Stimulated activated CD4-positive, alpha-beta T cell treated with anti-CD3 and anti-CD28 coated beads, Interleukin-4, amount 100 ng/mL, for 4 hours (primary cell): ENCODE results near the gene ALDH1A3.

Experiments
- DNase-seq, 2 experiments: peaks; one replicate each; pipeline ENCODE4 v3.0.0-alpha.2; 2020

Gene ALDH1A3

GRCh38 chr15:100926971-100927756 is 47.5 kb downstream of the ALDH1A3 start:
- no peak for DNase-seq

DNA sequence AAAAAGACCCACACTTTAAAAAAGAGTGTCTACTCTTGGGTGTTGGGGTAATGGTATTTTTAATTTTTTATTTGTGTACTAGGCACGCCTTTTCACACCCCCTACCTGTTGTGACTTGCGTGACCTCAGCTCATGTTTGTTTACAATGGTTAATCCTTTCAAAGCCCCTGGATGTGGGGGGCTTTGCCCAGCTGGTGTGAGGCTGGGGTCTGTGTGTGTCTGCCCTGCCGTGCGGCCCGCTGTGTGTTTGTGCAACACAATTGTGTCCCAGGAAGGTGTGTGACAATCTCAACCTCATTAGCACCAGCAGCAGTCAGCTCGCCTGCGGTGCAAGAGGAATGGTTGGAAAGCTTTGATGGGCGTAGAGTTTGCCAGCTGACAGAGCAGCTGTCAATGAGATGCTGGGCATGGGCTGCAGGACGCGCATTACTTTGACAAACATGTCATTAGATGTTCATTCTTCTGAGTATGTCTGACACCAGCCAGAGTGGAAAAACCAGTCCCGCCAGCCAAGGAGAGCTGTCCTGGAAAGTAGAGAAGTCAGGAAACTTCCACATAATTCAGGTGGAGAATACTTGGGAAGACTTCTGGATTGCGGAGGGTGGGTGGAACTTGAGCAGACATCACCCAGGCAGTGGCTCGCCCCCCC is 49.1 kb downstream of the ALDH1A3 start:
- no peak for DNase-seq

DNA sequence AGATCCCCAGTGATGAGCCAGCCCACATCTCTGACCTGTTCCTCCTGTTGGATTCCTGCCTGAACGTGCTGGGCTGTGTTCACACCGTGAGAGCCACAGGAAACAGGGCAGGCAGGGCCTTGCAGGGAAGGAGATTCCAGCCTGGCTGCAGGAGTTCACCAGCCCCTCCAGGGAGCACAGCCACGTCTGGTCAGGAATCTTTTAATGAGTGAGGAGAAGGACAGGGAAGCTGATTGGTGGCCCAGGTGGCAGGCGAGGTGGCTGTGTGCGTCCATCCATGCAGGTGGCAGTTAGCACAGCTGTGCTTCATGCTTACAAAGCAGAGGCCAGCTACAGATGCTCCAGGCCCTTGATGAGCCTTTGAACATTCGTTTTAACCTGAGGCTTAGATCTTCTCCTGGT is 50.0 kb downstream of the ALDH1A3 start:
- no peak for DNase-seq

DNA sequence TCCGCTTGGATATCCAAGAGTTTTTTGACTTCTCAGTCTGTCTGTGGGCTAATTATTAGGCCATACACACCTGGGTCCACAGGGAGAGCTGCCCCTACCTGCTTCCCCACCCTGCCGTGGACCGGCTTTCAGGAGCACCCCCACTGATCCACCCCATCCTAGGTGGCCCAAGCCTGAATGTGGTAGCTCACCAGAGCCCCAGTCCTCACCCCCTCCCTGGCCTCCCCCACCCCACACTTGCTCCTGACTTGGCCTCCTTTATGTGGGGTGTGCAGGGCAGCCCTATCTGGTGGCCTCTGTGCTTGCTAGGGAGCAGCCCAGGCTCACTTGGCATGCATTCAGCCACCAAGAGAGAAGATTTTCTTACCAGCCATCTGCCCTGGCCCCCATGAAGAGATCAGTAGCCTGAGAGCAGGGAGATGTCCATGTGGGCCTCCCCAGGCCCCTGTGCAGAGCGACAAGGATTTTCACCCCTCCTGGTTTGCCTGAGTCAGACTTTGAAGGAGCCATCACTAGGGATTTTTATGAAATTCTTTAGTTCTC is 50.7 kb downstream of the ALDH1A3 start:
- no peak for DNase-seq

DNA sequence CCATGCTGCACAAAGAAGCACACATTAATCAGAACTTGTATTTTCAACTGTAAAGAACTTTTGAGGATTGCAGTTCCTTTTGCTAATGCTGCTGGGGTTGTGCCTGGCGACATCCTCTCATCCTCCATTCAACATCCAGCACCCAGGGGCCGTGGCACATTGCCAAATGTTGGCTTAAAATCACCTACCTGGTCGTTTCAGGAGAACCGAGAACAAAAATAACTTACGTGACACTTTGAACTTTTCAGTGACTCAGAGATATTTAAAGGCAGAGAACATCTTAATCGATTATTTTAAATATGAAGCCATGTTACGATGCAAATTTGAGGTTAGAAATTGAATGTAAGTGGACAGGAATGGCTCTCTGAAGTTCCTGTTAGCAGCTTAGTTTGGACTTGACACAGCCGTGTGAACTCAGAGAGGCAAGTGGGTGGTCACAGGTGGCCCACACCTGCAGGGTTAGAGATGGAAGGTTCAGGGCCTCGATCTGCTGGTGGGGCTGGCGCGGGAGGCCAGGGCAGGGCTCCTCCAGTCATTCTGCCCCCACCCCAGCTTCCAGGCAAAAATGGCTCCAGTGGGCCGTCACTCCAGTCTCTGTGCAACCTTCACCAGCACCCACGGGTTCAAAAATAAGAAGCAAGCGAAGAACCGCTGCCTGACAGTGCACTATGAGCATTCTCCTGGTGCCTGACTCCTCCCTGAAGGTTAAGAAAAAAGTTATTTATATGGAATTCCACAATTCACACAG is 51.7 kb downstream of the ALDH1A3 start:
- DNase-seq, result no peak

DNA sequence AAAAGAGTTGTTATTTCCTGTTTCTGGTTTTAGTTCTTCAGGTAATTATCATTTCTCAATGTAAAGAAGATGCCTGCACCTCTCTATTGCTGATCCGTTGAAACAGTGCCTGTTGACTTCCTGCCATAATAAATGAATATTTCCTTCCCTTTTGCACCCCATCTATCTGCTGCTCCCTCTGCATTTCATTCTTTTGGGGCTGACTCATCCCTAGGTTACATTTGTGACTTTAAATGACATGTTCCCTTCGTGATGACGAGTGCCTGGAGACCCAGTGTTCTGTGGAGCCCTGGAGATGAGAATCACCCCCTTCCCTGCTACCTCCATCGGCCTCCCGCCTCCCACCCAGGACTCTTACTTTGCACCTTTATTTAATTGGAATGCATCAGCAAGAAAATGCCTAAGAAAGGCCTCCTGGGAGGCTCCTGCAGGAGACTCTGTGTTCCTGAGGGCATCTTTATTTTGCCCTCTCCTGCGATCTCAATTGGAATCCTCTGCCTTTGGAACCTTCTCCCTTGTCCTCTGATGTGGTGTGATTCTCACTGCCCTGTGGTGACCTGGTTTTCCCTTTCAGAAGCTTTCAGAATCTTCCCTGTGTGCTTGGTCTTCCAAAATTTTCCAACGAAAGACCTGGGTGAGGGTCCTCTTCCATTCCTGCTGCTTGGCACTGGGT is 53.2 kb downstream of the ALDH1A3 start:
- no peak for DNase-seq

DNA sequence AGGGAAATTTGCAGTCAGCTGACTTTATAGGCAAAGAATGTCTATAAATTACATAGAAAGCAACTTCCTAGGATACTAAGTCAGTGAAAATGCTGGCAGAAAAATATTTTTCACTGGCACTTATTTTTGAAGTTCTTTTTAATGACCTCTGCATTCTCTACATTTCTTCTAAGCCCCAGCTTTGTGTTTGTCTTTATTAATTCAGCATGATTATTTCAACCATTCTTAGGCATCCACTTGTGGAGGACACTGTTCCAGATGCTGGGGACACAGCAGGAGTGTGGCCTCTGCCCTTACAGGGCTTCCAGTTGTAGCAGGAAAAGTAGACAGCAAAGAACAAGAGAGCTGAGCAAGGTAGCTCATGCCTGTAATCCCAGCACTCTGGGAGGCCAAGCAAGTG is 54.5 kb downstream of the ALDH1A3 start:
- no peak for DNase-seq

DNA sequence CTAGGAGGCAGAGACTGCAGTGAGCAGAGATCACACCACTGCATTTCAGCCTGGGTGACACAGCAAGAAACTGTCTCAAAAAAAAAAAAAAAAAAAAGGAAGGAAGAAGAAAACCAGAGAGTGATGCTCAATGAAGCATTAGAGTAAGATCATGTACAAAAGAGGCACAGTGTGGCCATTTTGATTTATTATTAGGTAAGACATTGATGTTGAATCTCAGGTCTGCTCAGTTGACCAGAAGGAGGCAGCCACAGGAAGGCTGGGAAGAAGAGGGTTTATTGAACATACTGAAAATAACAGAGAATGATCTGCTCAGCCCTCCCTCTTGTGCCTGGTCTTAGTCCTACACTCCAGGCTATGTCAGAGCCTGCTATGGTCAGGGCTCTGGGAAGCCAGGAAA is 55.1 kb downstream of the ALDH1A3 start:
- no peak for DNase-seq

DNA sequence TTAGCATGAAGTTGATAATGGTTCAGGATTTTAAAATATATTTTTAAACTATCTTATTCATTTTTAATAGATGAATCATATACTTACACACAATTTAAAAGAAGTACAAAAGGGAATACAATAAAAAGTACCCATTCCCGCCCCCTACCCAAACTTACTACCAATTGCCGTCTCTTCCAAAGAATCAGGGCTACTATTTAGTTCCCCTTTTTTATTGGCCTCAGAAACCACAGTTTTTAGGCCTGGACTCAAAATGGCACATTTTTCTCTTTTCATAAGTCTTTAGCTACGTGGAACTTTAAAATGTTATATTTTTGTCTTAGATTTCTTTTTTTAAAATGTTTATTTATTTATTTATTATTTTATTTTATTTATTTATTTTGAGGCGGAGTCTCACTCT is 57.5 kb downstream of the ALDH1A3 start:
- no peak for DNase-seq

DNA sequence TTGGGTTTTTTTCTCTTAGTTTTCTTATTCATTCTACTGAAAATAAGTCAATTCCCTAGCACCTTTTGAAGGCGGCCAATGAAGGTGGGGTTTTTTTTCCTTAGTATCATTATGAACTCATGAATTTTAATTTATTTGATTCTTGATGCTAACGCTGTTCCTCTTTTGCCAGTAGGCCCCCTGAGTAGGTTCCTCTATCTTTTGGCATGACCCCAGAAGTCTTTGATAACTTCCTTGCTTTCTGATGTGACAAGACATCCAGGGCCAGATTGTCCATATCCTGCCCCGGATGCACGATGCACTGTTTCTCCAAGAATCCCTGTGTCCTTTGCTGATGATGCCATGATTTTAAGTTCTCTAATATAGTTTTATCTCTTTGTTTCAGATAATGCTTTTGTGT is 60.2 kb downstream of the ALDH1A3 start:
- DNase-seq, result no peak

- no peak for DNase-seq
These were observed 61.2 kb downstream of the ALDH1A3 start for GRCh38 chr15:100940767-100941379.

GRCh38 chr15:100941536-100941935 is 61.9 kb downstream of the ALDH1A3 start:
- no peak for DNase-seq

DNA sequence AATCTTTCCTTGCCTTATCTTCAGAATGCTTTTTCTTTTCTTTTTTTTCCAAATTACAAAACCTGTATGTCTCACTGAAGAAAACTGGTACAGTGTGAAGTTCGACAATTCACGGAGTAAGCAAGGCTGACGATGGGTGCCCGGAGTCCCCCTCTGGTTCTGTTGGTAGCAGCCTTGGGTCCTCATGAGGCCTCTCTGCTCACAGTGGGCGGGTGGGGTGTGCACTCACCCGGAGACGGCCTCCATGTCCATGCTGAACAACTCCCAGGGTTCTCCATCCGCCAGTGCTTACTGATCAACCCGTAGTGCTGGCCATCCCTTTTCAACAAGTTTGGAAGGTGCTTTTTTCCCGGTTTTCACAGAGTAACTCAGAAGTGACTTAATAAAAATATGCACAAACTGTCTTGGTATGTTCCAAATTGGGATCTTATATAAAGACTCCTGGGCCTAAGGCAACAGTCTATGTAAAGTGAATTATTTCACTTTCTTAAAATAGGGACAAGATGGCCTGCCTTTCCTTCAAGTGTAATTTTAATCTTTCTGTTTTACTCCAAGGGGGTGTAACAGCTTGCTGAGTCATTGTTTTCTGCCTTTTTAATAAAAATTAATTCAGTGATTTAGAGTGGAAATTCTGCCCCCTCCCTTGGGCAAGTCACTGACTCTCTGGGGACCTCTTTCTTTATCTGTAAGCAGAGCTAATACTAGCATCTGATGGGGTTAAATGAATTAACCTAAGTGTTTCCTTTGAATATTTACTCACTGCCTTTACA is 63.2 kb downstream of the ALDH1A3 start:
- DNase-seq, result no peak

GRCh38 chr15:100944244-100944895 is 64.7 kb downstream of the ALDH1A3 start:
- DNase-seq, result no peak

DNA sequence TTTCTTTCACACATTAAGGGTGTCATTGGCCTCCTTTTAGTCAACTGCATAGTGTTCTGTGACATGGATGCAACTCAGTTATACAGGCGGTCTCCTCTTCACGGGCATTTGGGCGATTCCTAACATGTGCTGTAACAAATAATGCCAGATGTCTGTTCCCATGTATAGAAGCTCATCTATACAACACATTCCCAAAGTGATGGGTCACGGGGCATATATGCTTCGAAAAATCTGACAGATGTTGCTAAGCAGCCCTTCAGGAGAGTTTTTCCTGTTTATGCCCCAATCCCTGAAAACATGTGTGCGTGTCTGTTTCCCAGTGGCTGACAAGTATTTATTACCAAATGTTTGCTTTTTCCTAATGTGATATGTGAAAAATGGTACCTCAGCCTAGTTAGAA is 65.4 kb downstream of the ALDH1A3 start:
- DNase-seq, result no peak

DNA sequence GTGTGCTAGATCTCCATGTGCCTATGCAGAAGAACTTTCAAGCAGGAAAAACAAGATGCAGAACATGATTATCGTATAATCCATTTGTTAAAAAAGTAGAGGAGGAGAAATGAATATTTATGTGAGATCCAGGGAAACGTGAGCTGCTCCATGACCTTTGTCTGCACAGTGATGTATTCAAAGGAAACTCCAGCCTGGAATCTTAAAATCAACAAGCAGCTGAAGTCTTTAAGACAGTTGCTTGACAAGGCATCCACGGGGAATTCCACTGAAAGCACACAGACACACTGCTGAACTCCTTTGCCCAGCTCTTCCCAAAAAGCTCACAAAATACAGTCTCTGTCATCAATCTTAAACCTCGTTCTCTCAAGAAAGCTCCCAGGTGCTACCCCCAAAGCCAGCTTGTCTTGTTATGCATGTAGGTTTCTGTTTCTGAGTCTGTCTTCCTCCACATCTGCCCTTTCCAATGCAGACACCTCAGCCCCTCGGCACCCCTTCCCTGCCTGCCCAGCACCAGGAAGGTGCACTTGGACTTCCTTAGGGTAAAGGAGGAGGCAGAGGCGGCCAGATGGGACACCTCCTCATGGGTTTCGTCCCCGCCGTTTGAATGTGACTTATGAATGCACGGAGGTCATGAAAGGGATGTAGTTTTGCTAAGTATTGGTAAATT is 68.3 kb downstream of the ALDH1A3 start:
- no peak for DNase-seq

DNA sequence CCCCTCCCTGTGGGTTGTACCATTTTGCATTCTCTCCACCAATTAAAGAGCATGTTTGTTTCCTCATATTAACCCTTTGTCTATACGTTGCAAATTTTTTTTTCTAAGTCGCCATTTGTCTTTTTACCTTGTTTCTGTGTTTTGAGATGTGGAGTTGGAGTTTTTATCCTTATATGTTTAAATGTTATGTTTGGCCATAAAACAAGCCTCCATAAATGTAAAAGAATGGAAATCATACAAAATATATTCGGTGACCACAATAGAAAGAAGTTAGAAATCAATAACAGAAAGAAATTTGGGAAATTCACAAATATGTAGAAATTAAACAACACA is 68.8 kb downstream of the ALDH1A3 start:
- no peak for DNase-seq

DNA sequence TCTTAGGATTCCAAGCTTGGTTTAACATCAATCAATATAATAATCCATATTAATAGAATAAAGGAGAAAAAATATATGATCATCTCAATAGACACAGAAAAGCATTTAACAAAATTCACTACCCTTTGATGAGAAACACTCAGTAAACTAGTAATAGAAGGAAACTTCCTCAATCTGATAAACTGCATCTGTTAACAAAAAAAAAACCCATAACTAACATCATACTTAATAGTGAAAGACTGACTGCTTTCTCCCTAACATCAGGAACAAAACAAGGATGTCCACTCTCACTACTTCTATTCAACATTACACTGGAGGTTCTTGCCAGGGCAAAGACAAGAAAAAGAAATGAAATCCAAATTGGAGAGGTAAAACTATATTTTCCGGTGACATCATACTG is 70.1 kb downstream of the ALDH1A3 start:
- no peak for DNase-seq

GRCh38 chr15:100951965-100952364 is 72.3 kb downstream of the ALDH1A3 start:
- no peak for DNase-seq

- DNase-seq, result no peak
These were observed 72.9 kb downstream of the ALDH1A3 start for GRCh38 chr15:100952566-100952965.
